PC-3 (cell line): ENCODE results near the gene TNNT1.

Source experiments
- CTCF ChIP-seq: fragments of 300-600 bp; sonication (generic); conservative IDR thresholded peaks from 2 replicates; pipeline ENCODE4 v1.5.1; 2017; ENCODE audit warnings: antibody characterized with exemption, low read depth, mild to moderate bottlenecking, low read length
- EZH2 ChIP-seq: fragments of 300-600 bp; sonication (generic); IDR thresholded peaks from one replicate; pipeline ENCODE4 v1.6.1; 2017; ENCODE audit warnings: antibody characterized with exemption, mild to moderate bottlenecking, low read length; ENCODE audit not compliant: unreplicated experiment
- EZH2phosphoT487 ChIP-seq: fragments of 300-600 bp; sonication (generic); IDR thresholded peaks from 2 replicates; pipeline ENCODE4 v1.6.1; 2018; ENCODE audit warnings: mild to moderate bottlenecking, antibody characterized with exemption, low read length, borderline replicate concordance

- TF ChIP-seq CTCF (no peak), EZH2 (no peak), EZH2phosphoT487 (no peak)
These were observed 17.6 kb downstream of the TNNT1 start for GRCh38 chr19:55131421-55131820.
